ENCODE measurements around the gene TLCD3B.

Gene TLCD3B

DNA sequence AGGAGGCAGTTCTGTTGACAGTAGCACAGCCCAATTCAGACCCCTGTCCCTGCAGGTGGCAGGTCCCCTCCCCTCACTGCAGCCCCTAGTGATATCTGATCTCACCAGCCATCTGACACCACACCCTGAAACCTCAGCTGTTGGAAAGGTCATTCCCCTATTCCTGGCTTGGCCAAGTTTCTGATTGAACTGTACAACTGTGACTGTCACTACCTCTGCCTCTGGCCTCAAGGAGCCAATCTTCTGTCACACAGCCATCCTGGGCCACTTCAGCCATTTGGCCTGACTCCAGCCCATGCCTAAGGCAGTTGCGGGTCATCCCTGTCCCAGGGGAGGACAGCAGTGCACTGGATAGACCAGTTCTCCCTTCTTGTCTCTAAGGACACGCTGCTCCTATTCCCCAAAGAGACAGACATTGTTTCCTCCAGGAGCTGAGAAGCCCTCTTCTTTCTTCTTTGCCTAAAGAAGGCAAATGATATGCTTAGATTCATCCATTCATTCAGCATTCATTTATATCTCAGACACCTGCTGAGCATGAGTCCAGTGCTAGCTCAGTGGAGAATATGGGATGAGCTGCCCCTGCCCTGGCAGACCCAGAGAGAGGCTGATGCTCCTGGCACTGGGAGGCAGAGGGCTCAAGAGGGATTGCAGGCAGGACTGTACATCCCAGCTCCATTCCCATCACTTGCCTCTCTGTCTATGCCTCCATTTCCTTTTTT is 29.9 kb upstream of the TLCD3B start:
- DNase-seq (ENCODE audit: low spot score) (no peak), ATAC-seq (ENCODE audit: low read depth) (no peak)
- Histone ChIP-seq H3K4me1 (ENCODE audit: insufficient read depth, poor library complexity, severe bottlenecking) (peaks cover 9% of the 10 kb centered on the region), H3K36me3 (ENCODE audit: low read depth) (peaks cover 26% of the 10 kb centered on the region), H3K9me3 (ENCODE audit: severe bottlenecking) (no peaks in the 10 kb centered on the region), H3K27ac (ENCODE audit: poor library complexity, severe bottlenecking) (no peak overlapping the region), H3K4me3 (ENCODE audit: severe bottlenecking) (no peak overlapping the region), H3K27me3 (ENCODE audit: insufficient read depth, poor library complexity, severe bottlenecking) (no peaks in the 10 kb centered on the region)
- TF ChIP-seq, protein P1, sequence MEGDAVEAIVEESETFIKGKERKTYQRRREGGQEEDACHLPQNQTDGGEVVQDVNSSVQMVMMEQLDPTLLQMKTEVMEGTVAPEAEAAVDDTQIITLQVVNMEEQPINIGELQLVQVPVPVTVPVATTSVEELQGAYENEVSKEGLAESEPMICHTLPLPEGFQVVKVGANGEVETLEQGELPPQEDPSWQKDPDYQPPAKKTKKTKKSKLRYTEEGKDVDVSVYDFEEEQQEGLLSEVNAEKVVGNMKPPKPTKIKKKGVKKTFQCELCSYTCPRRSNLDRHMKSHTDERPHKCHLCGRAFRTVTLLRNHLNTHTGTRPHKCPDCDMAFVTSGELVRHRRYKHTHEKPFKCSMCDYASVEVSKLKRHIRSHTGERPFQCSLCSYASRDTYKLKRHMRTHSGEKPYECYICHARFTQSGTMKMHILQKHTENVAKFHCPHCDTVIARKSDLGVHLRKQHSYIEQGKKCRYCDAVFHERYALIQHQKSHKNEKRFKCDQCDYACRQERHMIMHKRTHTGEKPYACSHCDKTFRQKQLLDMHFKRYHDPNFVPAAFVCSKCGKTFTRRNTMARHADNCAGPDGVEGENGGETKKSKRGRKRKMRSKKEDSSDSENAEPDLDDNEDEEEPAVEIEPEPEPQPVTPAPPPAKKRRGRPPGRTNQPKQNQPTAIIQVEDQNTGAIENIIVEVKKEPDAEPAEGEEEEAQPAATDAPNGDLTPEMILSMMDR (IDR thresholded peaks at IDR 0.05; ENCODE audit: poor library complexity, severe bottlenecking): no peak

DNA sequence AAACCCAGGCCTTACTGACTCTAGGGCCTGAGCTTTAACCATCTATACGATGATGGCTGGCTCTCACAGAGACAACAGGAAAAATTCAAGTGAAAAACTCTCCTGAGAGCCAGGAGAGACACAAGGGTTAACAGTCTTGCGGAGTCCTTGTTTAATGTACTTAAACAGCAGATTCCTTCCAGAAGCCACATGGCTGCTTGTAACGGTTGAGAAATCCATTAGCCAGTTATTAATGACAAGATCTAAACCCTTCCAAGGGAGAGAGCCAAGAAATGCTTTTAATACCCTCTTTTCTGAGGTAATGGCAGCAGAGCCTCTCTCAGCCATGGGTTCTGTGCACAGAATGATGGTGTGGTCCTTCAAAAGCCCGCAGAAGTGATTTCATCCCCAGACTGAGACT is 29.3 kb upstream of the TLCD3B start:
- peaks cover 13% of the 10 kb centered on the region for H3K4me1 ChIP-seq (ENCODE audit: insufficient read depth, poor library complexity, severe bottlenecking)
- DNase-seq (ENCODE audit: low spot score) (no peak), ATAC-seq (ENCODE audit: low read depth) (no peak)
- TF ChIP-seq, protein P1 (IDR thresholded peaks at IDR 0.05; ENCODE audit: poor library complexity, severe bottlenecking): no peak
- H3K36me3 ChIP-seq (ENCODE audit: low read depth): peaks cover 27% of the 10 kb centered on the region
- H3K4me3 ChIP-seq (ENCODE audit: severe bottlenecking): no peak overlapping the region
- H3K27me3 ChIP-seq (ENCODE audit: insufficient read depth, poor library complexity, severe bottlenecking): no peaks in the 10 kb centered on the region
- H3K27ac ChIP-seq (ENCODE audit: poor library complexity, severe bottlenecking): no peak overlapping the region
- no peaks in the 10 kb centered on the region for H3K9me3 ChIP-seq (ENCODE audit: severe bottlenecking)

DNA sequence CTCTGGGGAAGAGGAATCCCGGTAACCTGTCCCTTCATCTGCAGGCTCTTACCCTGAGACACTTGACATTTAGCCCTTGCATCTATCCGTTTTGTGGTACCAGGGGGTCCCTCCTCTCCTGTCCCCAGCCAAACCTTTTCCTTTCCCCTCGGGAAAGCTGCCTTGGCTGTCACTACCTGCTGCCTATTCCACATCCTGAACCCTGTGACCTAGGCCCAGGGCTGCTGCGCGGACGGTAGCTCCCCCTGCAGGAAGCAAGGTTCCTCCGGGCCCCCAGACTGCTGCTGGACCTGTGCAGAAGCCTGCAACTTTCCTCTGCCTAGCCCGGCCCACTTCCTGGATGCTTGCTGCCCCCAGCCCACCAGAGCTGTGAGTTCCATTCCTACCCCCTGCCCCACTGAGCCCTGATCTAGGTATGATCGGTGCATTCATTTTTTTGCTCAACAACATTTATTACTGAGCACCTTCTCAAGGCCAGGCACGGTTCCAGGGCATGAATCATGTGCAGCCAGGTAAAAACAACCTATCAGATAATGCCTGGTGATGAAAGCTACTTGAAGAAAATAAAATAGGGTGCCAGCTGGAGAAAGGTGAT is 24.0 kb upstream of the TLCD3B start:
- ATAC-seq (ENCODE audit: low read depth) (peak; percentile 56), DNase-seq (ENCODE audit: low spot score) (peak; percentile 64)
- Histone ChIP-seq H3K9me3 (ENCODE audit: severe bottlenecking) (no peaks in the 10 kb centered on the region), H3K27me3 (ENCODE audit: insufficient read depth, poor library complexity, severe bottlenecking) (no peaks in the 10 kb centered on the region), H3K4me1 (ENCODE audit: insufficient read depth, poor library complexity, severe bottlenecking) (peaks cover 19% of the 10 kb centered on the region), H3K4me3 (ENCODE audit: severe bottlenecking) (no peak overlapping the region), H3K27ac (ENCODE audit: poor library complexity, severe bottlenecking) (peak overlapping the region; percentile 80), H3K36me3 (ENCODE audit: low read depth) (peaks cover 27% of the 10 kb centered on the region)
- TF ChIP-seq, protein P1 (IDR thresholded peaks at IDR 0.05; ENCODE audit: poor library complexity, severe bottlenecking): peak; percentile 63

DNA sequence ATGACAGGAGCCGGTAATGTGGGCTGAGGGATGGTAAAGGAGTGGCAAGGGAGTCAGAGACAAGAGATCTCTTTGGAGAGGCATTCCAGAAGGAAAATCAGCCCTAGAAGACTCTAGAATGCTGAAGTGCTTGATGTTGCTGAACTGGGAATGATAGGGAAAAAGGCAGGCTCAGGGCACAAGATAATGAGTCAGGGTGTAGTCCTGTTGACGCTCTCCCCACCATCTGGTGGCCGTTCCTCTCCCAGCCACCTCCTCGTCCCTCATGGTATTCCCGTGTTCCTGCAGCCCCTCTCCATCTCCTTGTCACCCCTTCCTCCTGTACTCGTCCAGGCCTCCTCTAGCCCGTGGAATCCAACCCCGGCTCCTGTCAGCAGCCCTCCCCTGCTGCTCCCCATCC is 23.4 kb upstream of the TLCD3B start:
- Histone ChIP-seq H3K4me3 (ENCODE audit: severe bottlenecking) (no peak overlapping the region), H3K36me3 (ENCODE audit: low read depth) (peaks cover 22% of the 10 kb centered on the region), H3K4me1 (ENCODE audit: insufficient read depth, poor library complexity, severe bottlenecking) (peaks cover 19% of the 10 kb centered on the region), H3K9me3 (ENCODE audit: severe bottlenecking) (no peaks in the 10 kb centered on the region), H3K27me3 (ENCODE audit: insufficient read depth, poor library complexity, severe bottlenecking) (no peaks in the 10 kb centered on the region), H3K27ac (ENCODE audit: poor library complexity, severe bottlenecking) (peak overlapping the region; percentile 80)
- TF ChIP-seq, protein P1 (IDR thresholded peaks at IDR 0.05; ENCODE audit: poor library complexity, severe bottlenecking): no peak
- DNase-seq (ENCODE audit: low spot score) (no peak), ATAC-seq (ENCODE audit: low read depth) (no peak)
